HG02588 (cell line): ENCODE results near the gene NUTM2B.
"Not testable (repeated sequence)": the region's sequence is repeated elsewhere in the genome, so short reads cannot be mapped to it uniquely, and the experiment has no call there.

Source experiments
- ATAC-seq: cut with Tn5 transposase; IDR thresholded peaks from one replicate; pipeline ENCODE4 v1.9.1; 2021; ENCODE audit warnings: mild to moderate bottlenecking, moderate library complexity; ENCODE audit not compliant: unreplicated experiment

NUTM2B gene

GRCh38 chr10:79726620-79727019 lies 23.6 kb downstream of the NUTM2B start:
- not testable (repeated sequence) for ATAC-seq

GRCh38 chr10:79744844-79745243 lies 41.8 kb downstream of the NUTM2B start:
- ATAC-seq = not testable (repeated sequence)

GRCh38 chr10:79748510-79748909 lies 45.5 kb downstream of the NUTM2B start:
- ATAC-seq = not testable (repeated sequence)

- ATAC-seq = not testable (repeated sequence)
These were observed 50.6 kb downstream of the NUTM2B start for GRCh38 chr10:79753601-79754000.

- not testable (repeated sequence) for ATAC-seq
These were observed 55.4 kb downstream of the NUTM2B start for GRCh38 chr10:79758297-79758993.
